Parathyroid adenoma (tissue), 2 donors: ENCODE results near the gene NPHP1.
"Not testable (repeated sequence)": the region's sequence is repeated elsewhere in the genome, so short reads cannot be mapped to it uniquely, and the experiment has no call there.

Experiments used
- H2AFZ ChIP-seq: fragments of 300-600 bp; sonication (generic); one replicate; pipeline ENCODE4 v1.7.0; 2017; ENCODE audit warnings: antibody characterized with exemption, mild to moderate bottlenecking
- H3K27ac ChIP-seq: fragments of 300-600 bp; sonication (generic); one replicate; pipeline ENCODE4 v1.7.0; 2017
- H3K27me3 ChIP-seq: fragments of 300-600 bp; sonication (generic); one replicate; pipeline ENCODE4 v1.7.0; 2017; ENCODE audit warnings: low read length; ENCODE audit not compliant: control insufficient read depth, insufficient read depth
- H3K36me3 ChIP-seq: fragments of 300-600 bp; sonication (generic); one replicate; pipeline ENCODE4 v1.7.0; 2017; ENCODE audit warnings: low read length; ENCODE audit not compliant: control insufficient read depth, insufficient read depth
- H3K4me1 ChIP-seq: fragments of 300-600 bp; sonication (generic); one replicate; pipeline ENCODE4 v1.7.0; 2017; ENCODE audit warnings: control low read depth
- H3K4me2 ChIP-seq: fragments of 300-600 bp; sonication (generic); one replicate; pipeline ENCODE4 v1.7.0; 2017; ENCODE audit warnings: low read length
- H3K4me3 ChIP-seq: fragments of 300-600 bp; sonication (generic); one replicate; pipeline ENCODE4 v1.7.0; 2017; ENCODE audit warnings: low read depth, low read length
- H3K79me2 ChIP-seq: fragments of 300-600 bp; sonication (generic); one replicate; pipeline ENCODE4 v1.7.0; 2017; ENCODE audit warnings: control low read depth
- H3K9ac ChIP-seq: fragments of 300-600 bp; sonication (generic); one replicate; pipeline ENCODE4 v1.7.0; 2017; ENCODE audit warnings: mild to moderate bottlenecking
- H3K9me3 ChIP-seq: fragments of 300-600 bp; sonication (generic); one replicate; pipeline ENCODE4 v1.7.0; 2017; ENCODE audit warnings: low read length; ENCODE audit not compliant: control insufficient read depth
- donor health status: primary hyperparathyroidism.

Gene NPHP1

DNA sequence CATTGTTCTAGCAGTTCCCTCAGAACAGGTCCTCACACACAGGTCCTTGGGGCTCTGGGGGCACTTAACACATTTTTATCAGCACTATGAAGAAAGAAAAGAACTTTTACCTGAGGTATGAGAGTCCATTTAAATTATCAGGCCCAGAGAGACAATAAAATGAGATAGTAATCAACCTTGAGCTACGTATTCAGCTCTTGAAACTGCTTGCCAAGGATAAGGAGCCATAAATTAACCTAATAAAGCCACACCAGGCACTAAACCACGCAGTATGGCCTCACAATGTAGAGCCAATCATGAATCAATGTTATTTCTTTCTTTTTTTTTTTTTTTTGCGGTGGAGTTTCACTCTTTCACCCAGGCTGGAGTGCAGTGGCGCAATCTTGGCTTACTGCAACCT lies 126.7 kb downstream of the NPHP1 start:
- not testable (repeated sequence) for H3K9ac ChIP-seq, H2AFZ ChIP-seq, H3K79me2 ChIP-seq, H3K36me3 ChIP-seq, H3K4me3 ChIP-seq, H3K27ac ChIP-seq, H3K4me1 ChIP-seq, H3K27me3 ChIP-seq, H3K4me2 ChIP-seq, H3K9me3 ChIP-seq

- not testable (repeated sequence) for H3K27ac ChIP-seq, H3K79me2 ChIP-seq, H3K4me3 ChIP-seq, H3K4me1 ChIP-seq, H3K27me3 ChIP-seq, H3K4me2 ChIP-seq, H3K9me3 ChIP-seq, H2AFZ ChIP-seq, H3K9ac ChIP-seq, H3K36me3 ChIP-seq
Observed at GRCh38 chr2:110075896-110076295, 128.9 kb downstream of the NPHP1 start.
